GM19395 (cell line): ENCODE measurements around the gene KIAA0319L.
"Not testable (repeated sequence)": the region's sequence is repeated elsewhere in the genome, so short reads cannot be mapped to it uniquely, and the experiment has no call there.

ENCODE experiments used
- ATAC-seq: cut with Tn5 transposase; IDR thresholded peaks from one replicate; pipeline ENCODE4 v1.9.1; 2021; ENCODE audit warnings: mild to moderate bottlenecking, moderate library complexity; ENCODE audit not compliant: unreplicated experiment

The KIAA0319L gene

GRCh38 chr1:35557118-35557610 is at the start of gene KIAA0319L:
TSS of gene KIAA0319L (minus strand) at chr1:35557403. CDS start at chr1:35554491, 2,912 bp downstream.
- peak; percentile 82 for ATAC-seq

DNA sequence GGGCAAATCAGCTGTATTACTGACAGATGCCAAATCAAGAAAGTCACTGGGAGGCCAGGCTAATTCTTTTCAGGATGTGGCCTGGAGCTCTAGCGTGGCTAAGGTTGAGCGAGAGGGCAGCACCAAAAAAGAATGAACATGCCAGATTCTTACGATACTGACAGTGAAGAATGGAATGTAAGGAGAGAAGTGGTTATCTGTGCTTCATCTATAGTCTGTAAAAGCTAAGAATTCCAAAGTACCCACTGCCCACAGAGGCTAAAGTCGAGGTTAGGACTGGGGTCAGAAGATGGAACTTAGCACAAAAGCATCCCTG is 48.6 kb upstream of the KIAA0319L start:
- ATAC-seq = no peak

DNA sequence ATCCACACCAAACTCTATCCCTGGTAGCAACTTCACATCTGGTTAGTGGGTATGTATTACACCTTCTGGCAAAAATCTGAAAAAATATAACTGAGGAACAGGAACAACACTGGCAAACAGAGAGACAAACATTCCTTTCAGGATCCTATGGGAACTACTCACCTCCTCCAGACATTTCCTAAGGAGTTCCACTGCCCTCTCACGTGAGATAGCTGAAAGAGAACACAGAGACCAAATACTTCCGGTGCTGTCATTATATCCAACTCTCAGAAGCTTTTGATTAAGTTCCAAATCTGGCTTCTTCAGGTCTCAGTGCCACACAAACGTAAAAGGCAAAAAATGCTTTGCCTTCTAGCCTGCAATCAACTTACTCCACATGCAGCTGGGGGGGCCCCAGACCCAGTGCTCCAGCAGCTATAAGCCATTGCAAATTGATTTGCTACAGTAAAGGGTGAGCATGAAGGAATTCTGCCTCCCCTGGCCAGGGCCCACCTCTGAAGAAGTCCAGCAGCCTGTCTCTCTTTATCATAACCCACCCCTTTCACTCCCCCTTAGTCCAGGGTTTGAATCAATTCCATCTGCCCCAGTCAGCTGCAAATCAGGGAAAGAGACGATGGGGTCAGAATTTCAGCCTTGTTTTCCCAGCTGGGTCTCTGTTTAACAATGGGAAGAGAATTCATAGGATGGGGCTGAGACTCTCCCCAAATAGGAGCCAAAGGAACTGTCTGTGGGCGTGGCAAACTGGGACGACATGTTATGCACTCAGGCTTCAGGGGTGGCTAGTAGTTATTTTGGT is 48.1 kb upstream of the KIAA0319L start:
- no peak for ATAC-seq

DNA sequence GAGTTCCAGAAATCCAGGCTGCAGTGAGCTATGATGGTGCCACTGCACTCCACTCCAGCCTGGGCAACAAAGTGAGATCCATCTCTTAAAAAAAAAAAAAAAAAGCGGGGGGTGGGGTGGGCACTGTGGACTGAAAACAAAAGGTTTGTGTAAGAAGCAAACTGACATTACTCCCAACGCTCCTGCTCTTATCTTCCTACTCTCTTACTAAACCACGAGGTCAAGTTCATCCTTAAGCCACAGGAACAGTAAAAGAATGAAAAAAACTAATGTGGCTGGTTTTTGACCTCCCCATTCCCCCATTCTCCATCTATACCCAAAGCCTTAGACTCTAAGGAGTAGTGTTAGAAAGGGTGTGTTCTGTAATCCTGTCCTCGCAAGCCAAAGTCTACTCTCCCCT is 46.7 kb upstream of the KIAA0319L start:
- no peak for ATAC-seq

GRCh38 chr1:35603468-35603867 is 46.3 kb upstream of the KIAA0319L start:
- no peak for ATAC-seq

GRCh38 chr1:35600593-35600992 is 43.4 kb upstream of the KIAA0319L start:
- ATAC-seq = no peak

DNA sequence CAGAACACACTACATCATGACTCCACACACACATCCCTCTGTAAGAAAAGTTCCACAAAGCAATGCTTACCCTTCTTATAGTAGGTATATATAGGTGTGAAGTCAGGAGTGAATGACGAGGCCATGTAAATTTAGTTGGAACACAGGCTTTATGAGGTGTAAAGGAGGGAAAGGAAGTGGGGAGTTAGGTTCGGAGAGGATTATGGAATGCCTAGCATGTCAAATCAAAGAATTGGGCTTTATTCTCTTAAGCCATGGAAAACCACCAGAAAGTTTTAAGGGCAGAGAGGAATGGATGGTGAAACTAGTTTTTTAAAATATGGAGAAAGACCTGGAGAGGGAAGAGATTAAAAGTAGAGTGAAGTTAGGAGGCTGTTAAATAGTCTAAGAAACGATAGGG is 42.2 kb upstream of the KIAA0319L start:
- no peak for ATAC-seq

GRCh38 chr1:35598895-35599294 is 41.7 kb upstream of the KIAA0319L start:
- no peak for ATAC-seq

GRCh38 chr1:35597870-35598269 is 40.7 kb upstream of the KIAA0319L start:
- ATAC-seq = no peak

DNA sequence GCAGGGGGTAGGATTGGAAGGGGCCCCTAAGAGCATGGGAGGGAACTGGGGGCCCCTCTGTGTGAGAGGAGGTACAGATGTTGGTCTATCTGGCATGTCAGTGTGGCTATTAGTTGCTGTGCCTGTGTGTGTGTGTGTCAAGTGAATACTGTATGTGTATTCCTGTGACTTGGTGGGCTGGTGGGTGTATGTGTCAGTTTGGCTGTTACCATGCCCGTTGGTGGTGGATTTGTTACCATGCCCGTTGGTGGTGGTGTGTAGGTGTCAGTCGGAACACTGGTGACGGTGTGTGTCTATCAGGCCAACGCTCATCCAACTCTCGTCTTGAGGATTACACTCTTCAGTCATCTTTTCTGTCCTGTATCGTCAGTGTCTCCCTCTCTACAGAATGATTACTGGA is 38.5 kb upstream of the KIAA0319L start:
- ATAC-seq = no peak

- ATAC-seq = no peak
These were observed 37.0 kb upstream of the KIAA0319L start for GRCh38 chr1:35594005-35594760.

GRCh38 chr1:35592991-35593769 is 36.0 kb upstream of the KIAA0319L start:
- ATAC-seq = no peak

- no peak for ATAC-seq
These were observed 34.0 kb upstream of the KIAA0319L start for GRCh38 chr1:35591211-35591610.

GRCh38 chr1:35590476-35591040 is 33.4 kb upstream of the KIAA0319L start:
- no peak for ATAC-seq

DNA sequence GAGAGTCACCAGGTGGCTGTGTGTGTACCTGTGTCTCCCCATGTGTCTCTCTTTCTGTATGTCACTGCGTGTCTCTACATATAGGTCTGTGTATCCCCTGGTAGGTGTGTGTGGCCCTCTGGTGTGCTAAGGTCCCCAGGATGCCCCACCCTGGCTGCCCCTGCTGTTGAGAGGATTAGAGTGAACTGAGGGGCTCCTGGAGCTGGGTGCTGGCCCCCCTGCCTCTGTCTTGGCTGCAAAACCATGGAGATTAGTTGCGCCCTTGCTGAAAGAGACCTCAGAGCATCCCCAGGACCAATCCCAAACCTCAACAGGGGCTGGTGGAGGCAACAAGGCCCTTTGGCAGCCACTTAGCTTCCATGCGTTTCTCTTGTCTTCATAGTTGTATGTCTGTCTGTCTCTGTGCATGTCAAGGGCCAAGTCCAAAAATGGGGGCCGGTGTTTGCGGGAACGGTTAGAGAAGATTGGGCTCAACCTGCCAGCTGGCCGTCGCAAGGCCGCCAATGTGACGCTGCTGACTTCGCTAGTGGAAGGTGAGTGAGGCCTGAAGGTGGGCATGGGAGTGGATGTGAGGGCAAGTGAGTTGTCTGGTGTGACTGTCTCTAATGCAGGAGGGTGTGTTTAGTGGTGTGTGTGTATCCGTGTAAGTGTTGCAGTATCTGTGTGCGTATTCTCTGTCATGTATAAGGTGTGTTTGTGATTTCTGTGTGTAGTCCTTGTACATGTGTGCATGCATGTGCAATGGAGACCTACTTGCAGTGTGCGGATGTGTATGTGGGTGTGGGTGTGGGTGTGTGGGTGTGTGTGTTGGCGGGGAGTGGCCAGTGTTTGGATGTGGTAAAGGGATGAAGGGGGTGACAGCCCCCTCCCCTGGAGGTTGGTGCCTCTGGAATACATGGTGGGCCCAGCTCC is 32.6 kb upstream of the KIAA0319L start:
- no peak for ATAC-seq

DNA sequence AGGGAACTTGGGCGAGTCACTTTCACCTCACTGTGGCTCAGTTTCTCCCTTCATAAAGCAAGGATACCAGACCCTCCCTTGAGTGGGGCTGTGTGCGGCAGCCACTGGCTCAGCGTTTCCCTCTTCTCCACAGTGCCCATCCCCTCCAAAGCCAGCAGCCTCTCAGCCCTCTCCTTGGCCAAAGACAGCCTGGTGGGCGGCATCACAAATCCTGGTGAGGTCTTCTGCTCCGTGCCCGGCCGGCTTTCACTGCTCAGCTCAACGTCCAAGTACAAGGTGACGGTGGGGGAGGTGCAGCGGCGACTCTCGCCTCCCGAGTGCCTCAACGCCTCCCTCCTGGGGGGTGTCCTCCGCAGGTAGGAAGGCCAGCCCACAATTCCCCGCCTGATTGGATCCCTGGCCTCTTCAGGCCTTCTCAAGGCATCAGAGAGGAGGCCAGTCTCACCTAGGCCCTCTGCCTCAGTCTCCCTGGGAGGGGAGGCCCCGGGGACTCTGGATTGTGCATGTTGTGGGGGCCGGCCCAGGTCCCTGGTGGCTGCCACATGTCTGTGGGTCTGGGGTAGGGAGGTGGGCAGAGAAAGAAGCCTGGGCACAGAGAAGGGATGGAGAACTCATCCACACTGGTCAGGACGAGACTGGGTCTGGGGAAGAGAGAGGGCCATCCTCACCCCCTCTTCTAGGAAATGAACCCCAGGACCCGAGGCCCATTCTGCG is 31.2 kb upstream of the KIAA0319L start:
- no peak for ATAC-seq

- ATAC-seq = no peak
These were observed 30.5 kb upstream of the KIAA0319L start for GRCh38 chr1:35587736-35588135.

DNA sequence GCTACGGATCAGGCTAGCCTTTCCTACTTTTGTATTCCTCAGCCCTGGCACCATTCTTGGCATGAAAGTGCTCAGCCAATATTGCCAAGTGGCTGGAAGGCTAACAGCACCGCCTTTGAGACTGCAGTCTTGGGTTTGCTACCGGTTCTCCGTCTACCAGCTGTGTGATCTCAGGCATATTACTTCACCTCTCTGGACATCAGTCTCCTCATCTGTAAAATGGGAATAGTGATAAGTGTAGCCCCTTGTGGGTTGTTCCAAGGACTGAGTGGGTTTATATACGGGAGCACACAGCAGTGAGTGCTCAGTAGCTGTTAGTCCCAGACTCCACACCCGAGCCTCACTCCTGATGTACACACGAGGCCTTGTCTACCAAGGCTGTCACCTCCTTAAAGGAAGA is 29.6 kb upstream of the KIAA0319L start:
- no peak for ATAC-seq

DNA sequence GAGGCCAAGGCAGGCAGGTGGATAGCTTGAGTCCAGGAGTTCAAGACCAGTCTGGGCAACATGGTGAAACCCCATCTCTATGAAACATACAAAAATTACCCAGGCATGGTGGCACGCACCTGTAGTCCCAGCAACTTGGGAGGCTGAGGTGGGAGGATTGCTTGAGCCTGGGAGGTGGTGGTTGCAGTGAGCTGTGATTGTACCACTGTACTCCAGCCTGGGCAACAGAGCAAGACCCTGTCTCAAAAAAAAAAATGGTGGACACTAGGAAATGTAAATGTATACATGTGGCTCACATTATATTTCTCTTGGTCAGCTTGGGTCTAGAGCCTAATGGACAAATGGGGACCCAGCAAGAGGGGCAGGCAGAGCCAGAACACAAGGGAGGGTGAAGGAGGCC is 28.6 kb upstream of the KIAA0319L start:
- not testable (repeated sequence) for ATAC-seq
